Stomach smooth muscle (tissue), 2 donors: ENCODE results near the gene RAD50.

ENCODE experiments used
- H3K27ac ChIP-seq: one replicate; pipeline ENCODE4 v1.7.0; 2013; ENCODE audit warnings: mild to moderate bottlenecking, low read length, inconsistent platforms
- H3K27me3 ChIP-seq, 2 donors: one replicate each; pipeline ENCODE4 v1.7.0; 2013; ENCODE audit warnings: low read length in 2 of 2; ENCODE audit not compliant: insufficient read depth in 2 of 2, control insufficient read depth in 1 of 2
- H3K36me3 ChIP-seq, 2 donors: one replicate each; pipeline ENCODE4 v1.7.0; 2013; ENCODE audit warnings: low read length in 2 of 2; ENCODE audit not compliant: control insufficient read depth in 2 of 2, insufficient read depth in 2 of 2
- H3K4me1 ChIP-seq: one replicate; pipeline ENCODE4 v1.7.0; 2013; ENCODE audit warnings: low read length; ENCODE audit not compliant: control insufficient read depth, insufficient read depth
- H3K4me3 ChIP-seq, 2 donors: one replicate each; pipeline ENCODE4 v1.7.0; 2013; ENCODE audit warnings: low read length in 2 of 2
- H3K9ac ChIP-seq, 2 donors: one replicate each; pipeline ENCODE4 v1.7.0; 2013; ENCODE audit warnings: low read length in 2 of 2, mild to moderate bottlenecking in 1 of 2
- H3K9me3 ChIP-seq, 2 donors: one replicate each; pipeline ENCODE4 v1.7.0; 2013; ENCODE audit warnings: low read length in 2 of 2; ENCODE audit not compliant: control insufficient read depth in 2 of 2
- donor health status: healthy.
- donor health status: Pancreatic carcinoma.

RAD50 gene

GRCh38 chr5:132669455-132669820 lies 112.7 kb downstream of the RAD50 start:
- H3K4me1 ChIP-seq = peaks cover 6% of the 10 kb centered on the region
- H3K9me3 ChIP-seq = no peaks in the 10 kb centered on the region
- no peaks in the 10 kb centered on the region for H3K36me3 ChIP-seq
- no peak overlapping the region for H3K9ac ChIP-seq
- no peak overlapping the region for H3K4me3 ChIP-seq
- no peaks in the 10 kb centered on the region for H3K27me3 ChIP-seq
- no peak overlapping the region for H3K27ac ChIP-seq

GRCh38 chr5:132669966-132670882 lies 113.4 kb downstream of the RAD50 start:
- H3K4me1 ChIP-seq = peaks cover 13% of the 10 kb centered on the region
- H3K9me3 ChIP-seq = no peaks in the 10 kb centered on the region
- H3K4me3 ChIP-seq = no peak overlapping the region
- H3K27ac ChIP-seq = no peak overlapping the region
- H3K27me3 ChIP-seq = no peaks in the 10 kb centered on the region
- no peaks in the 10 kb centered on the region for H3K36me3 ChIP-seq
- H3K9ac ChIP-seq = no peak overlapping the region

DNA sequence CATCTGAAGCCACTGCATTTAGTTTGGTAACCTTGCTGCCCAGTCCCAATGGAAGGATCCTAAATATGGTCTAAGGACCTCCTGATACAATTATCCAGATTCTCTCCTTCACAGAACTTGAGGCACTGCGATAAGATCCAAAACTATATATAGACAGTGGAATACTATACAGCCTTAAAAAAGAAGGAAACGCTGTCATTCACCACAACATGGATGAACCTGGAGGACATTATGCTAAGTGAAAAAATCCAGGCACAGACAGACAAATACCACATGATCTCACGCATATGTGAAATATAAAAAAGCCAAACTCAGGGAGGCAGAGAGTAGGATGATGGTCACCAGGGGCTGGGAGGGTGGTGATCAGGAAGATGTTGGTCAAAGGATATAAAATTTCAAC lies 114.2 kb downstream of the RAD50 start:
- Histone ChIP-seq H3K27ac (no peak overlapping the region), H3K36me3 (no peaks in the 10 kb centered on the region), H3K4me3 (no peak overlapping the region), H3K27me3 (no peaks in the 10 kb centered on the region), H3K9me3 (no peaks in the 10 kb centered on the region), H3K9ac (no peak overlapping the region), H3K4me1 (peaks cover 13% of the 10 kb centered on the region)

- H3K4me1 ChIP-seq = peaks cover 17% of the 10 kb centered on the region
- no peaks in the 10 kb centered on the region for H3K27me3 ChIP-seq
- H3K36me3 ChIP-seq = no peaks in the 10 kb centered on the region
- no peak overlapping the region for H3K4me3 ChIP-seq
- no peak overlapping the region for H3K9ac ChIP-seq
- H3K27ac ChIP-seq = no peak overlapping the region
- H3K9me3 ChIP-seq = no peaks in the 10 kb centered on the region
Observed at GRCh38 chr5:132673488-132673887, 116.7 kb downstream of the RAD50 start.

DNA sequence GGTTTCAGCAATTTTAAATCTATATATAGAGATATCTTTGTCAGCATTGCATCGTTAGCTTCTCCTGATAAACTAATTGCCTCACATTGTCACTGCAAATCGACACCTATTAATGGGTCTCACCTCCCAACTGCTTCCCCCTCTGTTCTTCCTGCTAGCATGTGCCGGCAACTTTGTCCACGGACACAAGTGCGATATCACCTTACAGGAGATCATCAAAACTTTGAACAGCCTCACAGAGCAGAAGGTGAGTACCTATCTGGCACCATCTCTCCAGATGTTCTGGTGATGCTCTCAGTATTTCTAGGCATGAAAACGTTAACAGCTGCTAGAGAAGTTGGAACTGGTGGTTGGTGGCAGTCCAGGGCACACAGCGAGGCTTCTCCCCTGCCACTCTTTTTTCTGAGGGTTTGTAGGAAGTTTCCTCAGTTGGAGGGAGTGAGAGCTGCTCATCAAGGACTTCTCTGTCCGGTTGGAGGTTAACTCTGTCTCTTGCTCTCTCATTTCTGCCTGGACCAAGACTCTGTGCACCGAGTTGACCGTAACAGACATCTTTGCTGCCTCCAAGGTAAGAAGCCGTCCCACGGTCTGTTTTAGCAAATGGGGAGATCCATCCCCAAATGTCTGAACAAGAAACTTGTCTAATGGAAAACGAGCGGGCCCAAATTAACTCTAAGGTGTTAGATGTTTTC lies 117.3 kb downstream of the RAD50 start, which contains the start of gene IL4:
TSS of gene IL4 (plus strand) at position 51 of the 692 bp plus-strand sequence. CDS start at position 113, 62 bp downstream.
- H3K4me3 ChIP-seq = no peak within 1 kb of the TSS
- no peaks in the 10 kb centered on the region for H3K9me3 ChIP-seq
- H3K4me1 ChIP-seq = peaks cover 17% of the 10 kb centered on the region
- no peak within 1 kb of the TSS for H3K27ac ChIP-seq
- H3K27me3 ChIP-seq = no peaks in the 10 kb centered on the region
- no peak within 1 kb of the TSS for H3K9ac ChIP-seq
- no peaks in the 10 kb centered on the region for H3K36me3 ChIP-seq

DNA sequence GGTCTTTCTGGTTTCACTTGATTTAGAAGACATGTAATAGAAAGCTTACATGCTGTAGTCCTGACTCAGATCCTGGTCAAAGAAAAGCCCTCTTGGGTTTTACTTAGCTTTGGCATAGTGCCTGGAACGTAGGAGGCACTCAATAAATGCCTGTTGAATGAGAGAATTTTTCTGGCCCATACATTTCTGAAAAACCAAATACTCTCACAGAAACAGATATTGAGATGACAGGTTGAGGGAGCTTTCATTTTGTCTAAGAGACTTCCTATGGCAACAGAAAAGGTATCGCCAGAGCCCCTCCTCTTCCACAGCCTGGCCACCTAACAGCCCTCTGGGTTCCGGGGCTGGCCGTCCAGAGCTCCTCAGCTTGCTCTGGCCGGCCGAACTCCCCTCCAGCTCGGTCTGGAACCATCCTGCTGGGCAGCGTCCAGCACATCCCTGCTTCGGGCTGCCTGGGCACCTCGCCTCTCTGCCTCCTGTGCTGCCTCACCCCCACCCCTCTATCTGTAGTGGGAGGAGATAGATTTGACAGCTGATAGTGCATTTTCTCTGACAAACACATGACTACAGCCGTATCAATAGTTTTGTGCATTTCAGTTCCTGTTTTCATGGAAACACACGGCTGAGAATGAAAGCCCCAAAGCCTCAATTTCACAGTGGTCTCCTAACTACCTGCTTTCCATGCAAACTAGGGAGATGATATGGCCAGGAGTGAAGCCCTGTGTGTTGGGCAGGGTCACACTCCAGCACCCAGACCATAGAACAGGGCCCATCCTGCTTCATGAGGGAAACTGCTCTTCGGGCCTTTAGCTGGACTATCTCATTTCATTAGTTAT lies 118.1 kb downstream of the RAD50 start:
- no peak overlapping the region for H3K4me3 ChIP-seq
- H3K36me3 ChIP-seq = no peaks in the 10 kb centered on the region
- no peak overlapping the region for H3K27ac ChIP-seq

DNA sequence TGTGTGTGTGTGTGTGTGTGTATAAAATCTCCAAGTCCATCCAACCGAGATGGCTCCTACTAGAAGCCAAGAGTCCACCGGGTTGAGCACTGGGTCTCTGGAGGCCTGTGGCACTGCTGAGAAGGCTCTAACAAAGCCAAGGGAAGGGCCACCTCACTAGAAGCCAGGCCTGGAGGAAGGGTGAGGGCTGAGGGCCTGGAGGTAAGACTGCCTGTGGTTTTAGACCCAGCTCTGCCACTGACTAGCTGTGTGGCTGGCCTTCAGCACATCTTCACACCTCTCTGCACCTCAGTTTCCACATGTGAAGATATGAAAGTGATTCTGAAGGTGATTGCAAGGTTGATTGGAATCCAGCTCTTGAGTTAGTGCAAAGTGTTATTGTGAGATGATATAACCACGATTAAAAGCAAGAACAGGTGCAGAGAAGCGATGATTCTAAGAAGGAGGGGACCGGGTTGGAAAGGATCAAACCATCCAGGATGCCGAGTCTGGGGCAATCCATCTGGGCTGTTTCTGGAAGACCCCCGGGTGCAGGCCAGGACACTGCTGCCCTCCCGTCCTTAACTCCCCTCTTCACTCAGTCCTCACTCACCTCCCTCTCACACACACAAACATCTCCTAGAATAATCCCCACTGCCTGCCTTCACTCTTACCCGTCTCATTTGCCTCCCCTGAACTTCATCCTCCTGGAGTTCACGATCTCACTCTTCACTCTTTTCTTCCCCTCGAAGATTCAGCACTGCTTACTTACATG lies 119.3 kb downstream of the RAD50 start:
- H3K27me3 ChIP-seq = no peaks in the 10 kb centered on the region
- no peaks in the 10 kb centered on the region for H3K36me3 ChIP-seq
- peaks cover 17% of the 10 kb centered on the region for H3K4me1 ChIP-seq
- H3K9ac ChIP-seq = no peak overlapping the region
- H3K27ac ChIP-seq = no peak overlapping the region
- no peak overlapping the region for H3K4me3 ChIP-seq
- H3K9me3 ChIP-seq = no peaks in the 10 kb centered on the region

More for the DNA sequence above, 118.1 kb downstream of the RAD50 start:
- Histone ChIP-seq H3K9ac (no peak overlapping the region), H3K9me3 (no peaks in the 10 kb centered on the region), H3K27me3 (no peaks in the 10 kb centered on the region), H3K4me1 (peaks cover 17% of the 10 kb centered on the region)

- Histone ChIP-seq H3K27ac (no peak overlapping the region), H3K36me3 (no peaks in the 10 kb centered on the region), H3K4me3 (no peak overlapping the region), H3K4me1 (peaks cover 17% of the 10 kb centered on the region), H3K9me3 (no peaks in the 10 kb centered on the region), H3K27me3 (no peaks in the 10 kb centered on the region), H3K9ac (no peak overlapping the region)
Observed at GRCh38 chr5:132677191-132677590, 120.4 kb downstream of the RAD50 start.

- Histone ChIP-seq H3K4me3 (no peak overlapping the region), H3K4me1 (peaks cover 14% of the 10 kb centered on the region), H3K36me3 (no peaks in the 10 kb centered on the region), H3K27ac (no peak overlapping the region), H3K9ac (no peak overlapping the region), H3K9me3 (no peaks in the 10 kb centered on the region), H3K27me3 (no peaks in the 10 kb centered on the region)
Observed at GRCh38 chr5:132677682-132678400, 121.1 kb downstream of the RAD50 start.
